Panc1 (cell line): ENCODE data around the gene B4GALT5. TPM values are rescaled to one million over a fixed set of nuclear protein-coding genes. Genes with fewer than 3 reads are reported as not detected.
A peak's percentile ranks its signal among the peaks of the same experiment; 100 is the strongest.

Experiments
- ATAC-seq: fragments of 200-7000 bp; cut with Tn5 transposase; 2 replicates; pipeline ENCODE4 v1.9.1; 2020; ENCODE audit warnings: mild to moderate bottlenecking, moderate library complexity
- BruUV-seq: library from RNA; stranded (reverse); fragments of 400-500 nt; replicated peaks from 2 replicates; lab custom pipeline; 2021; lab: Mats Ljungman, UMichigan
- CTCF ChIA-PET: fragments of 300-600 bp; sonication (Branson Sonifier 250); formaldehyde crosslinking; loops from one replicate; lab custom pipeline; 2022; ENCODE audit warnings: antibody characterized with exemption; lab: Charles Lee
- POLR2A ChIA-PET: fragments of 300-600 bp; sonication (Branson Sonifier 250); formaldehyde crosslinking; loops from one replicate; lab custom pipeline; 2022; ENCODE audit warnings: antibody characterized with exemption; lab: Charles Lee
- DNase-seq: peaks from one replicate; pipeline ENCODE4 v3.0.0-alpha.2; 2010; ENCODE audit warnings: low read depth, low spot score
- H3K27ac ChIP-seq: 2 replicates; pipeline ENCODE4 v1.5.1; 2011; ENCODE audit warnings: mild to moderate bottlenecking, low read length, inconsistent platforms
- H3K27me3 ChIP-seq: fragments of 200-500 bp; sonication (Bioruptor generic); 2 replicates; pipeline ENCODE4 v1.6.0; 2014; ENCODE audit warnings: low read length, inconsistent platforms; ENCODE audit not compliant: control insufficient read depth, insufficient read depth
- H3K36me3 ChIP-seq: fragments of 200-500 bp; sonication (Bioruptor generic); 2 replicates; pipeline ENCODE4 v1.5.1; 2014; ENCODE audit warnings: inconsistent platforms, mild to moderate bottlenecking, low read length, moderate library complexity; ENCODE audit not compliant: control insufficient read depth, insufficient read depth
- H3K4me1 ChIP-seq: 2 replicates; pipeline ENCODE4 v1.5.1; 2011; ENCODE audit warnings: inconsistent platforms, mild to moderate bottlenecking, low read length, moderate library complexity; ENCODE audit not compliant: control insufficient read depth, insufficient read depth
- H3K4me3 ChIP-seq, 2 experiments: 2 replicates each; pipeline ENCODE4 v1.5.1; 2011 to 2012; ENCODE audit warnings: low read depth in 2 of 2, low read length in 2 of 2, mild to moderate bottlenecking in 2 of 2, inconsistent platforms in 1 of 2, moderate library complexity in 1 of 2
- H3K9me3 ChIP-seq: fragments of 200-500 bp; sonication (Bioruptor generic); 2 replicates; pipeline ENCODE4 v1.5.1; 2014; ENCODE audit warnings: low read depth, mild to moderate bottlenecking, inconsistent platforms, low read length, moderate library complexity; ENCODE audit not compliant: control insufficient read depth, insufficient read depth
- POLR2AphosphoS5 ChIP-seq: IDR thresholded peaks from 2 replicates; pipeline ENCODE4 v1.6.1; 2012; ENCODE audit warnings: mild to moderate bottlenecking, low read depth, low read length, moderate library complexity
- REST ChIP-seq, 2 experiments: IDR thresholded peaks; 2 replicates each; pipeline ENCODE4 v1.6.1; 2011 to 2012; ENCODE audit warnings: low read depth in 2 of 2, control low read depth in 1 of 2, low read length in 1 of 2, mild to moderate bottlenecking in 1 of 2, moderate library complexity in 1 of 2; ENCODE audit not compliant: insufficient read depth in 1 of 2
- SIN3A ChIP-seq: IDR thresholded peaks from 2 replicates; pipeline ENCODE4 v1.6.1; 2012; ENCODE audit warnings: low read depth, mild to moderate bottlenecking, low read length, moderate library complexity, borderline replicate concordance; ENCODE audit not compliant: insufficient read depth
- TCF7L2 ChIP-seq: IDR thresholded peaks from 2 replicates; pipeline ENCODE4 v1.6.1; 2011; ENCODE audit warnings: mild to moderate bottlenecking, low read depth, low read length, inconsistent platforms
- in situ Hi-C: cut with HindIII; loops from 2 replicates; pipeline ENCODE4 v1.10.0; 2016; ENCODE audit warnings: low sequenced_read_pairs, low pct_unique_long_range_greater_than_20kb
- intact Hi-C: fragments of 100-400 bp; cut with micrococcal nuclease; formaldehyde crosslinking; loops from one replicate; pipeline ENCODE4 v1.10.0; 2022; ENCODE audit not compliant: unreplicated experiment
- total RNA-seq: library from RNA; stranded (reverse); gene quantifications from one replicate; pipeline ENCODE4 v1.2.1, GENCODE V29; 2021; ENCODE audit not compliant: unreplicated experiment
- TF ChIP-seq, protein P1 (sequence below): fragments of 450-650 bp; IDR thresholded peaks from 2 replicates; pipeline ENCODE4 v1.5.1; 2017; ENCODE audit warnings: mild to moderate bottlenecking

B4GALT5 gene
- total RNA-seq, 1 experiment from 2014 or later, result 40.0 TPM

GRCh38 chr20:49747707-49748524 is 34.2 kb upstream of the B4GALT5 start:
- Histone ChIP-seq H3K36me3 (no peaks in the 10 kb centered on the region), H3K9me3 (no peaks in the 10 kb centered on the region), H3K4me3 (no peak overlapping the region), H3K27ac (peak overlapping the region; percentile 30; the same call in 1 of the 2 replicates), H3K27me3 (no peaks in the 10 kb centered on the region), H3K4me1 (peaks cover 8% of the 10 kb centered on the region; the same call in 1 of the 2 replicates)
- BruUV-seq, result no TSS peak
- ChIA-PET CTCF (no interaction called here), POLR2A (no interaction called here)
- in situ Hi-C loops (no loop called here), intact Hi-C loops (no loop called here)
- TF ChIP-seq SIN3A, result no peak
- TF ChIP-seq TCF7L2, result no peak
- no peak for TF ChIP-seq POLR2AphosphoS5
- no peak for TF ChIP-seq REST (IDR thresholded peaks at IDR 0.05; ENCODE audit: insufficient read depth in 1 of 2, low read depth in 2 of 2, low read length in 1 of 2)
- TF ChIP-seq, protein P1, sequence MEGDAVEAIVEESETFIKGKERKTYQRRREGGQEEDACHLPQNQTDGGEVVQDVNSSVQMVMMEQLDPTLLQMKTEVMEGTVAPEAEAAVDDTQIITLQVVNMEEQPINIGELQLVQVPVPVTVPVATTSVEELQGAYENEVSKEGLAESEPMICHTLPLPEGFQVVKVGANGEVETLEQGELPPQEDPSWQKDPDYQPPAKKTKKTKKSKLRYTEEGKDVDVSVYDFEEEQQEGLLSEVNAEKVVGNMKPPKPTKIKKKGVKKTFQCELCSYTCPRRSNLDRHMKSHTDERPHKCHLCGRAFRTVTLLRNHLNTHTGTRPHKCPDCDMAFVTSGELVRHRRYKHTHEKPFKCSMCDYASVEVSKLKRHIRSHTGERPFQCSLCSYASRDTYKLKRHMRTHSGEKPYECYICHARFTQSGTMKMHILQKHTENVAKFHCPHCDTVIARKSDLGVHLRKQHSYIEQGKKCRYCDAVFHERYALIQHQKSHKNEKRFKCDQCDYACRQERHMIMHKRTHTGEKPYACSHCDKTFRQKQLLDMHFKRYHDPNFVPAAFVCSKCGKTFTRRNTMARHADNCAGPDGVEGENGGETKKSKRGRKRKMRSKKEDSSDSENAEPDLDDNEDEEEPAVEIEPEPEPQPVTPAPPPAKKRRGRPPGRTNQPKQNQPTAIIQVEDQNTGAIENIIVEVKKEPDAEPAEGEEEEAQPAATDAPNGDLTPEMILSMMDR, result no peak
- DNase-seq (no peak), ATAC-seq (peak; percentile 64)

DNA sequence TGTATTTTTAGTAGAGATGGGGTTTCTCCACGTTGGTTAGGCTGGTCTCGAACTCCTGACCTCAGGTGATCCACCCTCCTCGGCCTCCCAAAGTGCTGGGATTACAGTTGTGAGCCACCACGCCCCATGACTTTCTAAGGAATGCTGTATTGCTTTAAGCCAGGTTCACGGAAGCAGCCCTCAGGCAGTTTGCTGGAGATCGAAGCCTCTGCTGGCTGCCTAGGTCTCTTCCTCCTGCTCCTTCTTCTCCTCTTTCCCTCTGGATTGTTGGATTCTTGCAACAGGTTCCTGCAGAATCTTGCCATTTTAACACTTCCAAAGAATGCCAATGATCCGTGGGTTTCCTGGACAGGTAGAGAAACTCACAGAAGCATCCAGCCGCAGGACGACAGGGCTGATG is 29.3 kb upstream of the B4GALT5 start:
- in situ Hi-C loops, result no loop called here
- no peak for DNase-seq
- Histone ChIP-seq H3K4me3 (no peak overlapping the region), H3K36me3 (no peaks in the 10 kb centered on the region), H3K27ac (no peak overlapping the region), H3K9me3 (no peaks in the 10 kb centered on the region), H3K4me1 (peaks cover 4% of the 10 kb centered on the region; the same call in 1 of the 2 replicates), H3K27me3 (no peaks in the 10 kb centered on the region)
- CTCF ChIA-PET, result no interaction called here
- TF ChIP-seq REST (IDR thresholded peaks at IDR 0.05; ENCODE audit: insufficient read depth in 1 of 2, low read depth in 2 of 2, low read length in 1 of 2) (no peak), SIN3A (no peak), POLR2AphosphoS5 (no peak), TCF7L2 (no peak)
- TF ChIP-seq, protein P1, result no peak
- BruUV-seq, result no TSS peak
- POLR2A ChIA-PET, result interaction anchor here (0.7 kb wide), 1 partner anchor 983 kb away, joined by 3 read pairs; no protein-coding TSS in a partner anchor
- no peak for ATAC-seq
- intact Hi-C loops, result no loop called here
